Fibroblast of lung (primary cell): ENCODE measurements around the gene UBE2H. TPM values are rescaled to one million over a fixed set of nuclear protein-coding genes. Genes with fewer than 3 reads are reported as not detected.
"Not testable (repeated sequence)": the region's sequence is repeated elsewhere in the genome, so short reads cannot be mapped to it uniquely, and the experiment has no call there.

Experiments used
- DNase-seq, 2 donors: peaks; one replicate each; pipeline versions ENCODE4 v3.0.0 to v3.0.0-alpha.2; 2010; ENCODE audit warnings: low read depth in 2 of 2
- H2AFZ ChIP-seq: 2 replicates; pipeline ENCODE4 v1.5.1; 2012; ENCODE audit warnings: low read length, control low read depth, inconsistent platforms
- H3K27ac ChIP-seq: 2 replicates; pipeline ENCODE4 v1.5.1; 2011; ENCODE audit warnings: low read length, control low read depth; ENCODE audit not compliant: insufficient read depth
- H3K27me3 ChIP-seq: 2 replicates; pipeline ENCODE4 v1.5.1; 2011; ENCODE audit warnings: mild to moderate bottlenecking, low read length; ENCODE audit not compliant: control insufficient read depth, insufficient read depth
- H3K36me3 ChIP-seq: 2 replicates; pipeline ENCODE4 v1.5.1; 2011; ENCODE audit warnings: low read length; ENCODE audit not compliant: control insufficient read depth, insufficient read depth
- H3K4me1 ChIP-seq: 2 replicates; pipeline ENCODE4 v1.5.1; 2011; ENCODE audit warnings: low read length; ENCODE audit not compliant: control insufficient read depth, insufficient read depth; ENCODE audit errors: extremely low read depth
- H3K4me2 ChIP-seq: 2 replicates; pipeline ENCODE4 v1.5.1; 2011; ENCODE audit warnings: low read length, control low read depth; ENCODE audit not compliant: insufficient read depth; ENCODE audit errors: extremely low read depth
- H3K4me3 ChIP-seq, 4 experiments: fragments of 200-600 bp in 1 of 4; sonication (generic) in 1 of 4; replicated peaks in 1 of 4; 2 replicates each; pipeline ENCODE4 v1.5.1; 2011 to 2016; ENCODE audit warnings: low read length in 4 of 4, low read depth in 3 of 4, mild to moderate bottlenecking in 3 of 4, control low read depth in 2 of 4, inconsistent platforms in 1 of 4, mixed read lengths in 1 of 4; ENCODE audit not compliant: insufficient read depth in 1 of 4; ENCODE audit errors: control extremely low read depth in 1 of 4
- H3K79me2 ChIP-seq: 2 replicates; pipeline ENCODE4 v1.5.1; 2012; ENCODE audit warnings: mild to moderate bottlenecking, low read length, inconsistent platforms; ENCODE audit not compliant: control insufficient read depth, insufficient read depth
- H3K9ac ChIP-seq: 2 replicates; pipeline ENCODE4 v1.5.1; 2011; ENCODE audit warnings: mild to moderate bottlenecking, low read length, control low read depth; ENCODE audit not compliant: insufficient read depth
- H3K9me3 ChIP-seq: 2 replicates; pipeline ENCODE4 v1.5.1; 2012; ENCODE audit warnings: low read depth, low read length; ENCODE audit not compliant: control insufficient read depth, insufficient read depth
- H4K20me1 ChIP-seq: 2 replicates; pipeline ENCODE4 v1.5.1; 2011; ENCODE audit warnings: low read length; ENCODE audit not compliant: control insufficient read depth, insufficient read depth; ENCODE audit errors: extremely low read depth
- EZH2 ChIP-seq: IDR thresholded peaks from 2 replicates; pipeline ENCODE4 v1.5.1; 2012; ENCODE audit warnings: low read length, control low read depth, mild to moderate bottlenecking; ENCODE audit errors: missing control alignments
- polyA plus RNA-seq, 2 donors: library from polyadenylated mRNA; depleted of rRNA in 1 of 2; stranded (reverse) in 1 of 2; unstranded in 1 of 2; fragments of >200 nt; gene quantifications; 2 replicates each; pipeline ENCODE4 v1.2.1, GENCODE V29; 2011 to 2012; ENCODE audit warnings: missing spikeins in 1 of 2
- total RNA-seq: library from RNA; depleted of rRNA; stranded (reverse); fragments of >200 nt; gene quantifications from 2 replicates; pipeline ENCODE4 v1.2.1, GENCODE V29; 2014
- TF ChIP-seq, protein P1 (sequence below), 2 donors: IDR thresholded peaks in 1 of 2; conservative IDR thresholded peaks in 1 of 2; 1 replicate in 1 of 2; 2 replicates in 1 of 2; pipeline ENCODE4 v1.5.1; 2011 to 2012; ENCODE audit warnings: low read length in 2 of 2, control low read depth in 1 of 2, inconsistent platforms in 1 of 2, low read depth in 1 of 2, mild to moderate bottlenecking in 1 of 2

UBE2H gene
- total and polyA plus RNA-seq, 2 donors (not counting 1 experiment from before 2014, with no cell fraction given): 76.0 to 102 TPM

DNA sequence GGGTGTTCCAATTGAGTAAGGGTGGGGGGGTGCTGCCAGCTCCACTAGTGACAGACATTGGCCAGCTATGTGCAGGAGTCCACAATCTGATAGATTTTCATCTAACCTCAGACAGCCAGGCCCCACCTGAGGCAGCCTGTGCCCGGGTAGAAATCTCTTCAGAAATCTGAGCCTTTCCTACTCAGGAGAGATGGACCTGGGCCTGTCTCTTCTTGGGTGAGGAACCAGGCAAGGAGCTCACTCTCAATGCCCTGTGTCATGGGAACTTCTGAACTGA is 86.9 kb downstream of the UBE2H start:
- Histone ChIP-seq H3K9me3 (no peaks in the 10 kb centered on the region), H2AFZ (no peak overlapping the region), H3K79me2 (peaks cover 5% of the 10 kb centered on the region), H3K9ac (no peak overlapping the region), H3K4me1 (peaks cover 7% of the 10 kb centered on the region), H3K4me2 (no peak overlapping the region), H3K4me3 (no peak overlapping the region), H3K36me3 (no peaks in the 10 kb centered on the region), H3K27ac (no peak overlapping the region), H4K20me1 (no peaks in the 10 kb centered on the region), H3K27me3 (no peaks in the 10 kb centered on the region)
- no peak for TF ChIP-seq EZH2
- TF ChIP-seq, protein P1, sequence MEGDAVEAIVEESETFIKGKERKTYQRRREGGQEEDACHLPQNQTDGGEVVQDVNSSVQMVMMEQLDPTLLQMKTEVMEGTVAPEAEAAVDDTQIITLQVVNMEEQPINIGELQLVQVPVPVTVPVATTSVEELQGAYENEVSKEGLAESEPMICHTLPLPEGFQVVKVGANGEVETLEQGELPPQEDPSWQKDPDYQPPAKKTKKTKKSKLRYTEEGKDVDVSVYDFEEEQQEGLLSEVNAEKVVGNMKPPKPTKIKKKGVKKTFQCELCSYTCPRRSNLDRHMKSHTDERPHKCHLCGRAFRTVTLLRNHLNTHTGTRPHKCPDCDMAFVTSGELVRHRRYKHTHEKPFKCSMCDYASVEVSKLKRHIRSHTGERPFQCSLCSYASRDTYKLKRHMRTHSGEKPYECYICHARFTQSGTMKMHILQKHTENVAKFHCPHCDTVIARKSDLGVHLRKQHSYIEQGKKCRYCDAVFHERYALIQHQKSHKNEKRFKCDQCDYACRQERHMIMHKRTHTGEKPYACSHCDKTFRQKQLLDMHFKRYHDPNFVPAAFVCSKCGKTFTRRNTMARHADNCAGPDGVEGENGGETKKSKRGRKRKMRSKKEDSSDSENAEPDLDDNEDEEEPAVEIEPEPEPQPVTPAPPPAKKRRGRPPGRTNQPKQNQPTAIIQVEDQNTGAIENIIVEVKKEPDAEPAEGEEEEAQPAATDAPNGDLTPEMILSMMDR (conservative IDR thresholded peaks at IDR 0.05 in 1 of 2, IDR thresholded peaks at IDR 0.05 in 1 of 2; ENCODE audit: low read depth in 1 of 2, low read length in 2 of 2): no peak
- no peak for DNase-seq

DNA sequence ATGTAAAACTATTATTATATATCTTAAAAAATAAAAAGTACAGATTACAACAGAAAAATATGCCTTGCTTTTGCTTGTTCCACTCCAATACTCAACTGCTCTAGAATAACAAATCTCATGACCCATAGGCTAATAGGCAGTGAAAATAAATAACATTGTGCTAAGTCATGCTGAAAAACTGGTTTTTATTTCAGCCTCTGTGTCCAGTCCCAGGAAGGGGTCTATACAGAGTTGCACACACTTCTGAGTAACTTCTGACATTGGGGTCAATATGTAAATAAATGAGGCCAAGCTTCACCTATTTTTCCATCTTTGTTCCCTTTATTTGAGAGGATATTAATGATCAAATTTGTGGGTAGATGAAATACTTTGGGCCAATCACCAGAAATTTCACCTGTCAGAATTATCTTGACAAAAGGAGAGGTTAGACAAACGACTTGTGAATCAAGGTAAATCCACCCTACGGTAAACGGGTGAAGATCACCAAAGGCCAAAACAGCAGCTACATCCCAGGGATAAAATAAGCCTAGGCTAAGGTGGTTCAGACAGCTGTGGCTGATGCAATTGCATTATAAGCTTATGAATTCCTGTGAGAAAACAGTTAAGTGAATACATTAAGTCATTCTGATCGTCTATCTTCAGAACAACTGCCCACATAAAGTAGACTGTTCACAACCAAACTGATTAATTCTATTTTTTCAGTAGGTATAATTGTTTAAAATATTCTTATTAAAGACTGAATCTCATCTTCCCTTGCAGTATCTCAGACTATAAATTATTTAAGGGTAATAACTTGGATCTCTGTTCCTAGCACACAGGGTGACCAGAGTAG is 87.5 kb downstream of the UBE2H start:
- Histone ChIP-seq H2AFZ (no peak overlapping the region), H3K27me3 (no peaks in the 10 kb centered on the region), H3K4me2 (peak overlapping the region; percentile 35), H4K20me1 (no peaks in the 10 kb centered on the region), H3K4me3 (no peak overlapping the region), H3K9me3 (no peaks in the 10 kb centered on the region), H3K36me3 (no peaks in the 10 kb centered on the region), H3K4me1 (peaks cover 7% of the 10 kb centered on the region), H3K27ac (no peak overlapping the region), H3K9ac (no peak overlapping the region), H3K79me2 (peaks cover 5% of the 10 kb centered on the region)
- TF ChIP-seq EZH2: no peak
- TF ChIP-seq, protein P1 (conservative IDR thresholded peaks at IDR 0.05 in 1 of 2, IDR thresholded peaks at IDR 0.05 in 1 of 2; ENCODE audit: low read depth in 1 of 2, low read length in 2 of 2): no peak
- DNase-seq: peak; percentile 45 to 66

DNA sequence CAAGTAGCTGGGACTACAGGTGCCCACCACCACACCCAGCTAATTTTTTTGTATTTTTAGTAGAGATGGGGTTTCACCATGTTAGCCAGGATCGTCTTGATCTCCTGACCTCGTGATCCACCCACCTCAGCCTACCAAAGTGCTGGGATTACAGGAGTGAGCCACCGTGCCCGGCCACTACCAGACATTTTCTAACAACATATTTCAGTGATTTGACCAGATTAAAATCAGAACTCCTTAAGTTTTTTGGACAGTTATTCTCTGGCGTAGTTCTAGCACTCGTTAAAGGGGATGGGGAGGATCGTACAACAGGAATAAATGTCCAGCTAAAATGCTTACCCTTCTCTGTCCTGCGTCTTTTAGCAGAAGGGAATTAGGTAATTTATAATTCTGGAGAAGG is 88.1 kb downstream of the UBE2H start:
- not testable (repeated sequence) for H3K36me3 ChIP-seq, H2AFZ ChIP-seq, H3K9ac ChIP-seq, H3K4me3 ChIP-seq, H3K27ac ChIP-seq, H3K79me2 ChIP-seq, DNase-seq, H4K20me1 ChIP-seq, H3K9me3 ChIP-seq, H3K4me1 ChIP-seq, H3K4me2 ChIP-seq, H3K27me3 ChIP-seq
